ENCODE results near the gene TNPO1.

DNA sequence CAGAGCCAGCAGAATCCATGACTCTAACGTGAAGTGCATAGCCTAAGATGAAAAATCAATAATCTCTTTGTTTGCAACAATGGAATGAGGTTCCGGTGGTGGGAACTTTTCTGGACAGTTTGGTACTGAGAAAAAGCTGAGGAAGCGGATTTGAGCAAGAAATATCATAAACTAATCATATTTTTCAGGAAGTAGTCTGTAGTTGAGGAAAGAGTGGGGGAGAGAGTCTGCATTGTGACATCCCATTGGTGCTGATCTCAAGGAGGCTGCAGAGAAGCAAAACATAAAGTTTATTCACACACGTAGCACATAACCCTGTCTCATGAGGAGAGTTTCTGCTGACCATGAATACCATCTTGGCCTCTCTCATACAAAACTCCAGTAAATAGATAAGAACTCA is 123.6 kb downstream of the TNPO1 start:
- TF ChIP-seq EZH2 (IDR thresholded peaks at IDR 0.05; ENCODE audit: insufficient read depth, poor library complexity, severe bottlenecking) (no peak), EZH2phosphoT487 (IDR thresholded peaks at IDR 0.05; ENCODE audit: insufficient read depth, low read depth) (no peak)

Measured in GM23248 (cell line).